ENCODE measurements around the gene RAI1. TPM values are rescaled to one million over a fixed set of nuclear protein-coding genes. Genes with fewer than 3 reads are reported as not detected.

The RAI1 gene
- total and polyA plus RNA-seq, 2 of the 13 experiments (the other 11 are each of a cell fraction or from before 2014, with no cell fraction given), result 3.4 to 5.2 TPM

DNA sequence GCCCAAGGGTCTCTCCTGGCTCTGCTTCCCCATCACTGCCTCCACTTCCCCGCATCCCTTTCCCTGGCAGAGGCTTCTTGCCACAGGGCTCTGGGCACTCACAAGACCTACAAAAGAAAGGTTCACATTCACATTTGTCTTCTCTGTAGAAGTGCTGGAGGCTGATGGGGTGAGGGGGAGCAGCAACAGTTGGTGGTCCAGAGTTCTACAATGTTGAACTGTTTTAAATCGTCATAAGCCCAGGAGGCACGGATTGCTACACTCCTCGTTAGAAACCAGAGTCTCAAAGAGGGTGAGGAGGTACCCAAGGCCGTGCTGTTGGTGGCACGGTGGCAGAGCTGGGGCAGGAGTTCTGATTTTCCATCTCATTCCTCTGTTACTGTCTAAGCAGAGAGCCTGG is 5.8 kb upstream of the RAI1 start:
- ATAC-seq (no peak), DNase-seq (ENCODE audit: low spot score) (no peak), FAIRE-seq (no peak)
- 39% methylated on average over 6 of the region's 6 CpGs for WGBS (ENCODE audit: low lambda C conversion rate)
- intact Hi-C loops (cut with micrococcal nuclease; ENCODE audit: unreplicated experiment), result no loop called here
- Histone ChIP-seq H4K20me1 (ENCODE audit: insufficient read depth, low read length) (no peaks in the 10 kb centered on the region), H3K79me2 (ENCODE audit: insufficient read depth, low read length) (no peaks in the 10 kb centered on the region), H2AFZ (ENCODE audit: low read length) (no peak overlapping the region), H3K4me3 (replicated peaks in 1 of 3; ENCODE audit: insufficient read depth in 1 of 3, low read depth in 2 of 3, low read length in 3 of 3) (no peak overlapping the region), H3K9ac (ENCODE audit: insufficient read depth, low read depth, low read length) (no peak overlapping the region), H3K4me2 (ENCODE audit: low read depth, low read length) (no peak overlapping the region), H3K36me3 (replicated peaks in 1 of 2; ENCODE audit: control insufficient read depth in 1 of 2, insufficient read depth in 2 of 2, low read length in 2 of 2) (no peaks in the 10 kb centered on the region), H3K9me3 (ENCODE audit: low read length) (no peaks in the 10 kb centered on the region), H3K27me3 (ENCODE audit: control insufficient read depth in 1 of 2, insufficient read depth in 2 of 2, low read length in 2 of 2) (peaks cover 0 to 7% of the 10 kb centered on the region in 2 experiments; a peak in 1 of 5 replicates), H3K27ac (ENCODE audit: extremely low read length, insufficient read depth, low read length) (no peak overlapping the region), H3K4me1 (ENCODE audit: insufficient read depth, low read length) (peaks cover 63% of the 10 kb centered on the region)
- ChIA-PET POLR2A (no interaction called here), CTCF (ENCODE audit: low intra/inter-chr PET ratio, low total read pairs) (no interaction called here)
- in situ Hi-C loops (cut with HindIII; ENCODE audit: extremely low pct_ligation_motif_present, low pct_unique_long_range_greater_than_20kb), result no loop called here
- TF ChIP-seq SRF (IDR thresholded peaks at IDR 0.05; ENCODE audit: low read depth, low read length), result no peak
- TF ChIP-seq SMAD9 (CRISPR knock-in tag; IDR thresholded peaks at IDR 0.05), result no peak
- TF ChIP-seq ATAD3A (CRISPR knock-in tag; IDR thresholded peaks at IDR 0.05), result no peak
- TF ChIP-seq SALL2 (CRISPR knock-in tag; IDR thresholded peaks at IDR 0.05), result no peak
- no peak for TF ChIP-seq HINFP (CRISPR knock-in tag; IDR thresholded peaks at IDR 0.05; ENCODE audit: low read depth)
- BruUV-seq (replicated peaks), result no TSS peak

- in situ Hi-C loops (cut with HindIII; ENCODE audit: extremely low pct_ligation_motif_present, low pct_unique_long_range_greater_than_20kb), result no loop called here
- no peaks in the 10 kb centered on the region for H3K9me3 ChIP-seq (ENCODE audit: low read length)
- intact Hi-C loops (cut with micrococcal nuclease; ENCODE audit: unreplicated experiment), result no loop called here
- POLR2A ChIA-PET, result no interaction called here
- DNase-seq (ENCODE audit: low spot score), result no peak
- no peak overlapping the region for H3K27ac ChIP-seq (ENCODE audit: extremely low read length, insufficient read depth, low read length)
- no peaks in the 10 kb centered on the region for H4K20me1 ChIP-seq (ENCODE audit: insufficient read depth, low read length)
- no peaks in the 10 kb centered on the region for H3K79me2 ChIP-seq (ENCODE audit: insufficient read depth, low read length)
- FAIRE-seq, result no peak
- CTCF ChIA-PET (ENCODE audit: low intra/inter-chr PET ratio, low total read pairs), result no interaction called here
- H2AFZ ChIP-seq (ENCODE audit: low read length), result no peak overlapping the region
- peak overlapping the region; percentile 41 for H3K4me2 ChIP-seq (ENCODE audit: low read depth, low read length)
- ATAC-seq, result peak; percentile 47; the same call in 2 of the 3 replicates
- peak overlapping the region in 1 of 3 experiments; percentile 29; a peak in 1 of 6 replicates for H3K4me3 ChIP-seq (replicated peaks in 1 of 3; ENCODE audit: insufficient read depth in 1 of 3, low read depth in 2 of 3, low read length in 3 of 3)
- TF ChIP-seq ZNF556 (CRISPR knock-in tag; IDR thresholded peaks at IDR 0.05; ENCODE audit: borderline replicate concordance) (no peak), NR2C2 (CRISPR knock-in tag; IDR thresholded peaks at IDR 0.05; ENCODE audit: borderline replicate concordance) (no peak), NR2F6 (IDR thresholded peaks at IDR 0.05) (peak; percentile 49; the same call in 1 of the 2 replicates), NR2F6 (CRISPR knock-in tag; IDR thresholded peaks at IDR 0.05) (peak; percentile 37; the same call in 1 of the 2 replicates), SOX6 (IDR thresholded peaks at IDR 0.05) (no peak), SOX6 (CRISPR knock-in tag; IDR thresholded peaks at IDR 0.05) (peak; percentile 21; the same call in 1 of the 2 replicates), RARA (CRISPR knock-in tag; IDR thresholded peaks at IDR 0.05) (peak; percentile 63)
- H3K36me3 ChIP-seq (replicated peaks in 1 of 2; ENCODE audit: control insufficient read depth in 1 of 2, insufficient read depth in 2 of 2, low read length in 2 of 2), result no peaks in the 10 kb centered on the region
- H3K9ac ChIP-seq (ENCODE audit: insufficient read depth, low read depth, low read length), result no peak overlapping the region
- no TSS peak for BruUV-seq (replicated peaks)
- WGBS (ENCODE audit: low lambda C conversion rate), result 6% methylated on average over 11 of the region's 11 CpGs
- H3K27me3 ChIP-seq (ENCODE audit: control insufficient read depth in 1 of 2, insufficient read depth in 2 of 2, low read length in 2 of 2), result peaks cover 0 to 7% of the 10 kb centered on the region in 2 experiments; a peak in 1 of 5 replicates
- peaks cover 63% of the 10 kb centered on the region for H3K4me1 ChIP-seq (ENCODE audit: insufficient read depth, low read length)
Observed at GRCh38 chr17:17675925-17676534, 5.2 kb upstream of the RAI1 start.

Data from HepG2 (cell line).